ENCODE results near the gene UBE2Q2. TPM values are rescaled to one million over a fixed set of nuclear protein-coding genes. Genes with fewer than 3 reads are reported as not detected.
"Not testable (repeated sequence)": the region's sequence is repeated elsewhere in the genome, so short reads cannot be mapped to it uniquely, and the experiment has no call there.

The UBE2Q2 gene
- total and polyA plus RNA-seq, 2 of the 4 experiments (the other 2 are of a cell fraction), result 18.0 to 28.9 TPM

- H3K9me3 ChIP-seq (ENCODE audit: control insufficient read depth, insufficient read depth, low read length); H2AK9ac ChIP-seq (replicated peaks; ENCODE audit: low read depth, low read length, poor library complexity); H3K4me1 ChIP-seq (ENCODE audit: control insufficient read depth, insufficient read depth, low read length); POLR2A ChIA-PET (ENCODE audit: unreplicated experiment); H4K20me1 ChIP-seq (ENCODE audit: insufficient read depth, low read length); BruUV-seq (replicated peaks); H4K5ac ChIP-seq (ENCODE audit: low read depth, low read length); H2BK120ac ChIP-seq (ENCODE audit: low read depth, low read length); H3K23ac ChIP-seq (ENCODE audit: low read depth, low read length); DNase-seq; H2AK5ac ChIP-seq (ENCODE audit: low read depth, low read length); CTCF ChIA-PET; H2AFZ ChIP-seq (replicated peaks; ENCODE audit: low read length, poor library complexity); H3K14ac ChIP-seq (replicated peaks; ENCODE audit: low read depth, low read length); H2BK20ac ChIP-seq (ENCODE audit: low read depth, low read length); H3K4me2 ChIP-seq (ENCODE audit: low read depth, low read length); H4K8ac ChIP-seq (ENCODE audit: low read depth in 2 of 2, low read length in 2 of 2); H3K4me3 ChIP-seq (ENCODE audit: insufficient read depth, low read depth, low read length); H3K9ac ChIP-seq (ENCODE audit: low read depth, low read length); H3K56ac ChIP-seq (ENCODE audit: extremely low read depth, insufficient read depth, low read length); H3K18ac ChIP-seq (ENCODE audit: low read depth, low read length); H4K91ac ChIP-seq (ENCODE audit: insufficient read depth, low read depth, low read length); H3K4ac ChIP-seq (ENCODE audit: low read depth, low read length); intact Hi-C loops (cut with micrococcal nuclease); ATAC-seq (ENCODE audit: low read depth); in situ Hi-C loops (cut with MboI; ENCODE audit: low sequenced_read_pairs); H2BK5ac ChIP-seq (ENCODE audit: low read depth, low read length, poor library complexity, severe bottlenecking); H3K27me3 ChIP-seq (ENCODE audit: control insufficient read depth, insufficient read depth, low read length); dilution Hi-C loops (cut with HindIII; ENCODE audit: low sequenced_read_pairs, unreplicated experiment); H3K27ac ChIP-seq (ENCODE audit: insufficient read depth, low read length); H2BK15ac ChIP-seq (ENCODE audit: low read depth, low read length): not testable (repeated sequence)
- Histone ChIP-seq H3K9me1 (ENCODE audit: insufficient read depth, low read length) (peaks cover 11% of the 10 kb centered on the region), H3K36me3 (ENCODE audit: control insufficient read depth, insufficient read depth, low read length) (peaks cover 26% of the 10 kb centered on the region), H3K79me1 (ENCODE audit: low read depth in 1 of 2, low read length in 2 of 2) (peaks cover 28 to 47% of the 10 kb centered on the region in 2 experiments)
- WGBS, 2 experiments (ENCODE audit: extremely low coverage in 2 of 2, insufficient read length in 1 of 2), result 80% methylated on average over 1 of the region's 1 CpG; no CpG with 5 or more reads in 1 of the 2 experiments
Observed at GRCh38 chr15:75871589-75871988, 28.3 kb downstream of the UBE2Q2 start.
